HG03135 (cell line): Measurements from ENCODE around the gene NSMCE3.

ENCODE experiments used
- ATAC-seq: cut with Tn5 transposase; IDR thresholded peaks from one replicate; pipeline ENCODE4 v1.9.1; 2021; ENCODE audit warnings: mild to moderate bottlenecking, moderate library complexity; ENCODE audit not compliant: unreplicated experiment

NSMCE3 gene

DNA sequence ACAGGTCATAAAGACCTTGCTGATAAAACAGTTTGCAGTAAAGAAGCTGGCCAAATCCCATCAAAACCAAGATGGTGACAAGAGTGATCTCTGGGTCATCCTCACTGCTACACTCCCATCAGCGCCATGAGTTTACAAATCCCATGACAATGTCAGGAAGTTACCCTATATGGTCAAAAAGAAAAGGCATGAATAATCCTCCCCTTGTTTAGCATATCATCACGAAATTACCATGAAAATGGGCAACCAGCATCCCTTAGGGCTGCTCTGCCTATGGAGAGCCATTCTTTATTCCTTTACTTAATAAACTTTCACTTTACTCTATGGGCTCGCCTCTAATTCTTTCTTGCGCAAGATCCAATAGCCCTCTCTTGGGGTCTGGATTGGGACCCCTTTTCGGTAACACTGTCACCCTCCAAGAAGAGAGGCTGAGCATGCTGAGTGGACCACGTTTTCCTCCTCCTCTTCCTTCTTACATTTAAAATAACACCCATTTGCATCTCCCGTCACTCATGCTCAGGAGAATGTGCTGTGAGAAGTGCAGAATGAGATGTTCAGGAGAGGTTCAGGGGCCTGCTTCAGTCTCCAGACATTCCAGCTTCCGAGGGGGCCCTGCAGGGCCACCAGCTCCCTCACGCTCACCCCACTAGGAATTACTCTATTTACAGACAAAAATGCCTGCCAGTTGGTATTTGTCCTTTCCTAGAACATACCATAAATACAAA is 47.3 kb downstream of the NSMCE3 start:
- ATAC-seq = no peak

DNA sequence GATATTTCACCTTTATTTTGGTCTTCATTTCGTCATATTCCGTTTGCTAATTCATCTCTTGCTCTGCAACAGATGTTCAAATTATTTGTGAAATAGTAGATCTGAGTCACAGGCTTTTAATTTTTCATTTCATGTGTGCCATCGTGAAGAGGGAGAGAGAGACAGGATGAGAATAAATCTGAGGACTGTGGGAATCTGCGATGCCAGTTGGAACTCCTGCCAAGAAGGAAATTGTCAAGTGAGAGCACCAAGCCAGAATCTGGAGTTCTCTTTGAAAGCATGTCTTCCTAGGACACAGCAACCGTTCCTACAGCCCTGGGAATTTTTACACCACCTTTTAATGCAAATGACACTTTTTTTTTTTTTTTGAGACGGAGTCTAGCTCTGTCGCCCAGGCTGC is 48.8 kb downstream of the NSMCE3 start:
- ATAC-seq = no peak

DNA sequence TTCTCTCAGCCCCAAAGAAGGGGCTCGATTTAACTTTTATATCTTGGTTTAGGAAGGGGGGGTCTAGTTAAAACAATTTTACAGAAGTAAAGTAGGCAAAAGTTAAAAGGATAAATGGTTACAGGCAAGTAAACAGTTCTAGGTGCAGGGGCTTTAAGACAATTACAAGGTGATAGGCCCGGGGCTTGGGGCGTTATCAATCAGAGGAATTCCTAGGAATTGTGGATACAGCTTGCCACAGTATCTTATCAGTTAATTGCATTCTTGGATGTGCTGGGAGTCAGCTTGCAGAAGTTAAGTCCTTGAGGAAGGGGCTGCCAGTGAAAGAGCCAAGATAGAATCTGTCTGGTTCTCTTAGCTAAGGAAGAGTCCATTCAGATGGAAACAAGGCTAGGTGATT is 52.7 kb downstream of the NSMCE3 start:
- ATAC-seq = no peak
